Upper lobe of right lung (tissue), 1 donor: ENCODE results near the gene NIT1. TPM values are rescaled to one million over a fixed set of nuclear protein-coding genes. Genes with fewer than 3 reads are reported as not detected.
"Not testable (repeated sequence)": the region's sequence is repeated elsewhere in the genome, so short reads cannot be mapped to it uniquely, and the experiment has no call there.

Experiments used
- ATAC-seq: fragments of 200-7000 bp; cut with Tn5 transposase; one replicate; pipeline ENCODE4 v1.9.1; 2020; ENCODE audit warnings: mild to moderate bottlenecking, moderate library complexity
- DNase-seq: peaks from one replicate; pipeline ENCODE4 v3.0.0-alpha.2; 2020
- H3K27ac ChIP-seq: fragments of 200-600 bp; one replicate; pipeline ENCODE4 v1.8.0; 2022
- H3K27me3 ChIP-seq: fragments of 200-600 bp; one replicate; pipeline ENCODE4 v1.8.0; 2022; ENCODE audit warnings: mild to moderate bottlenecking
- H3K36me3 ChIP-seq: fragments of 200-600 bp; one replicate; pipeline ENCODE4 v1.8.0; 2022
- H3K4me1 ChIP-seq: fragments of 200-600 bp; one replicate; pipeline ENCODE4 v1.8.0; 2022
- H3K4me3 ChIP-seq: fragments of 200-600 bp; one replicate; pipeline ENCODE4 v1.8.0; 2022; ENCODE audit warnings: mild to moderate bottlenecking
- H3K9me3 ChIP-seq: fragments of 200-600 bp; one replicate; pipeline ENCODE4 v1.8.0; 2022
- intact Hi-C: fragments of 100-400 bp; cut with DNase I; formaldehyde crosslinking; loops from one replicate; pipeline ENCODE4 v1.11.0; 2022
- total RNA-seq: library from RNA; stranded (reverse); fragmentation: NEBNext Ultra II Directional; extraction: Animal tissue kit (Norgen Biotek cat#: 25700); gene quantifications from one replicate; pipeline ENCODE4 v1.2.1, GENCODE V29; 2021
- TF ChIP-seq, protein P1 (sequence below): fragments of 200-600 bp; IDR thresholded peaks from one replicate; pipeline ENCODE4 v1.8.0; 2022; ENCODE audit warnings: antibody characterized with exemption
- donor health status: DM: no; HTN: yes; CAD: no; lungs with severe emphysema.

Gene NIT1
- total RNA-seq, 1 donor from 2014 or later = 42.1 TPM

DNA sequence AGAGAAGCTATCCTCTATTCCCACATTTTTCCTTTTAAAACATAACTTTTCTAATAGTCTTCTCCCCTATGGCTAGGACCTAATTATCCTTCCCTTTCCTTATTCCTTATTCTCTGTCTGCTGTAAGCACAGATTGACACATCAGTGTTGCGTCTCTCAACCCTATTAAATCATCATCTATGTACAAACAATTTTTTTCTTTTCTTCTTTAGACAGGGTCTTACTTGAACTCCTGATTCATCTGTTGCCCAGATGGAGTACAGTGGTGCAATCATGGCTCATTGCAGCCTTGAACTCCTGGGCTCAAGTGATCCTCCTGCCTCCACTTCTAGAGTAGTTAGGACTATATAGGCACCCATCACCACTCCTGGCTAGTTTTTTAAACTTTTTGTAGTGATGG lies 11.5 kb upstream of the NIT1 start:
- Histone ChIP-seq H3K36me3 (peaks cover 26% of the 10 kb centered on the region), H3K27me3 (no peaks in the 10 kb centered on the region), H3K4me1 (no peaks in the 10 kb centered on the region), H3K4me3 (no peak overlapping the region), H3K9me3 (no peaks in the 10 kb centered on the region), H3K27ac (no peak overlapping the region)
- DNase-seq (no peak), ATAC-seq (no peak)
- intact Hi-C loops = no loop called here
- TF ChIP-seq, protein P1, sequence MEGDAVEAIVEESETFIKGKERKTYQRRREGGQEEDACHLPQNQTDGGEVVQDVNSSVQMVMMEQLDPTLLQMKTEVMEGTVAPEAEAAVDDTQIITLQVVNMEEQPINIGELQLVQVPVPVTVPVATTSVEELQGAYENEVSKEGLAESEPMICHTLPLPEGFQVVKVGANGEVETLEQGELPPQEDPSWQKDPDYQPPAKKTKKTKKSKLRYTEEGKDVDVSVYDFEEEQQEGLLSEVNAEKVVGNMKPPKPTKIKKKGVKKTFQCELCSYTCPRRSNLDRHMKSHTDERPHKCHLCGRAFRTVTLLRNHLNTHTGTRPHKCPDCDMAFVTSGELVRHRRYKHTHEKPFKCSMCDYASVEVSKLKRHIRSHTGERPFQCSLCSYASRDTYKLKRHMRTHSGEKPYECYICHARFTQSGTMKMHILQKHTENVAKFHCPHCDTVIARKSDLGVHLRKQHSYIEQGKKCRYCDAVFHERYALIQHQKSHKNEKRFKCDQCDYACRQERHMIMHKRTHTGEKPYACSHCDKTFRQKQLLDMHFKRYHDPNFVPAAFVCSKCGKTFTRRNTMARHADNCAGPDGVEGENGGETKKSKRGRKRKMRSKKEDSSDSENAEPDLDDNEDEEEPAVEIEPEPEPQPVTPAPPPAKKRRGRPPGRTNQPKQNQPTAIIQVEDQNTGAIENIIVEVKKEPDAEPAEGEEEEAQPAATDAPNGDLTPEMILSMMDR = no peak

DNA sequence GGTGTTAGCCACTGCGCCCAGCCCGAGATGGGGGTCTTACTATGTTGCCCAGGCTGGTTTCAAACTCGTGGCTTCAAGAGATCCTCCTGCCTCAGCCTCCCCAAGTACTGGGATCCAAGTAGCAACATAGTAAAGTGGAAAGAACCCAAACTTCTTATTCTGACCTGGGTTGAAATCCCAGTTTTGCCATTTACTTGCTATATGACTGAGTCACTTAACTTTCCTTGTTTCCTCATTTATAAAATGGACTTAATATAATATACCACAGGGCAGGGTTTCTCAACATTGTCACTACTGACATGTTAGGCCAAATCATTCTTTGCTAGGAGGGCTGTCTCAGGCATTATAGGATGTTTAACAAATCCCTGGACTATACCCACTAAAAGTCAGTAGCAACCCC lies 6.8 kb upstream of the NIT1 start:
- Histone ChIP-seq H3K9me3 (no peaks in the 10 kb centered on the region), H3K4me1 (peaks cover 24% of the 10 kb centered on the region), H3K27me3 (no peaks in the 10 kb centered on the region), H3K27ac (no peak overlapping the region), H3K36me3 (peaks cover 6% of the 10 kb centered on the region), H3K4me3 (no peak overlapping the region)
- DNase-seq = no peak
- no peak for ATAC-seq
- intact Hi-C loops = no loop called here
- TF ChIP-seq, protein P1 = no peak

DNA sequence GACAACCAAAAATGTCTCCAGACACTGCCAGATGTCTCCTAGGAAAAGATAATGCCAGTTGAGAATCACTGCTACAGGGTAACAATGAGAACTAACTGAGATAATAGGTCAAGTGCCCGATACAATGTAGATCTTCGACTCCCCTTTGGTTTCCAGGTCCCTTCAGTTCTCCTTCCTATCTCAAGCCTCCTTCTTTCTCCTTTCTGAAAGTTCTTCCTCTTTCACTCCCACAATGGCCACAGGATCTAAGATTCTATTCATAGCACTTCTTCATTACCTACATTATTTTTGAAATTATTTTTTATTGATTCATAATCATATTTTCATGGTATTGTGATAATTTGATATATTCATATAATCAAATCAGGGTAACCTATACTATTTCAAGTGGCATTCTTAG lies 6.4 kb upstream of the NIT1 start:
- Histone ChIP-seq H3K27ac (no peak overlapping the region), H3K27me3 (no peaks in the 10 kb centered on the region), H3K9me3 (no peaks in the 10 kb centered on the region), H3K4me1 (peaks cover 28% of the 10 kb centered on the region), H3K36me3 (peaks cover 6% of the 10 kb centered on the region), H3K4me3 (no peak overlapping the region)
- ATAC-seq = peak; percentile 28
- TF ChIP-seq, protein P1 = no peak
- intact Hi-C loops = no loop called here
- no peak for DNase-seq

DNA sequence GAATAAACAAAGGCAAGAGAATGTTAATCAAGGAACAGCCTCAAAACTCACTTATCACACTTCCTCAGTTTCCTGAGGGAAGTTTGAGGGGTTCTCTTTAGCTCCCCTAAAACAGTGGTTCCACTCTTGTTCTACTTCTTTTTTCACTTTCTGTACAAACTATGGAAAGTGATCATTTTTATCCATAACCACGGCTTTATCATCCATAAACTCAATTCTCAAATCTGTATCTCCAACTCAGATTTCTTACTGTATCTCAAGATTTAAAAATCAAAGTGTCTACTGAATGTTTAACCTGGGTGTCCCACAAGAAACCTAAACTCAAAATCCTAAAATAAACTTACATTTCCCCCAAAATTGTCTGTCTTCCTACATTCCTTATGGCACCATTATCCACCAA lies 4.0 kb upstream of the NIT1 start:
- intact Hi-C loops = no loop called here
- no peak for ATAC-seq

DNA sequence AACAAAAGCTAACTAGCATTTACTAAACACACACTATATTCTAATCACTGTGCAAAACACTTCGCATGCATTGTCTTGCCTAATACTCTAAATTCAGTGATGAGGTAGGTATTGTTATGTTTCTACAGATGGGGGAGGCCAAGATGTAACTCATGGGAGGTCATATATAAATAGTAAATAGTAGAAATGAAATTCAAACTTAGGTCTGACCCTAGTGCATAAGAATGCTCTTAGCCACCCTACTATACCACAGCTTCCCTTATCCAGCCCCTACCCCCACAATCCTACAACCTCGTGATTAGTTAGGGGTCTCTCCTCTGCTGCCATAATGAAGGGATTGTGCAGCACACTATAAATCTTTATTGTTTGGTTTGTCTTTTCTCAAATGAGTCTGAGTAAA lies 3.3 kb upstream of the NIT1 start:
- Histone ChIP-seq H3K4me1 (peaks cover 48% of the 10 kb centered on the region), H3K27me3 (no peaks in the 10 kb centered on the region), H3K4me3 (no peak overlapping the region), H3K36me3 (peaks cover 6% of the 10 kb centered on the region), H3K27ac (no peak overlapping the region), H3K9me3 (no peaks in the 10 kb centered on the region)
- DNase-seq (no peak), ATAC-seq (no peak)
- TF ChIP-seq, protein P1 = no peak
- intact Hi-C loops = no loop called here

More for the DNA sequence above, 4.0 kb upstream of the NIT1 start:
- Histone ChIP-seq H3K4me1 (peaks cover 42% of the 10 kb centered on the region), H3K27me3 (no peaks in the 10 kb centered on the region), H3K4me3 (no peak overlapping the region), H3K36me3 (peaks cover 6% of the 10 kb centered on the region), H3K27ac (no peak overlapping the region), H3K9me3 (no peaks in the 10 kb centered on the region)
- DNase-seq = no peak
- TF ChIP-seq, protein P1 = no peak

DNA sequence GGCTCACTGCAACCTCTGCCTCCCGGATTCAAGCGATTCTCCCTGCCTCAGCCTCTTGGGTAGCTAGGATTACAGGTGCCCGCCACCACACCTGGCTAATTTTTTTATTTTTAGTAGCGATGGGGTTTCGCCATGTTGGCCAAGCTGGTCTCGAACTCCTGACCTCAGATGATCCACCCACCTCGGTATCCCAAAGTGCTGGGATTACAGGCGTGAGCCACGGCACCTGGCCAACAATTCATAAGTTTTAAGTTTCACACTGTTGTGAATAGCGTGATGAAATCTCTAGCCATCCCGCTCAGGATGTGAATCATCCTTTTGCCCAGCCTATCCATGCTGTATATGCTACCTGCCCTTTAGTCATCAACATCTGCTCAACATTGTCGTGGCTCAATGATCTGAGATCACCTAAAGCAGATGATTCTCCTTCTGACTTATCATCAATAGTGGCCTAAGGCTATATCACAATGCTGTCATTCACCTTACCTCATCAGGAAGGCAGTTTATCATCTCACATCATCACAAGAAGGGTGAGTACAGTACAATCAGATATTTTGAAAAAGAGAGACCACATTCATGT lies 2.7 kb upstream of the NIT1 start:
- ATAC-seq (no peak), DNase-seq (no peak)
- intact Hi-C loops = no loop called here
- Histone ChIP-seq H3K27ac (no peak overlapping the region), H3K4me3 (no peak overlapping the region), H3K9me3 (no peaks in the 10 kb centered on the region), H3K27me3 (no peaks in the 10 kb centered on the region), H3K4me1 (peaks cover 54% of the 10 kb centered on the region), H3K36me3 (peaks cover 6% of the 10 kb centered on the region)
- TF ChIP-seq, protein P1 = no peak

DNA sequence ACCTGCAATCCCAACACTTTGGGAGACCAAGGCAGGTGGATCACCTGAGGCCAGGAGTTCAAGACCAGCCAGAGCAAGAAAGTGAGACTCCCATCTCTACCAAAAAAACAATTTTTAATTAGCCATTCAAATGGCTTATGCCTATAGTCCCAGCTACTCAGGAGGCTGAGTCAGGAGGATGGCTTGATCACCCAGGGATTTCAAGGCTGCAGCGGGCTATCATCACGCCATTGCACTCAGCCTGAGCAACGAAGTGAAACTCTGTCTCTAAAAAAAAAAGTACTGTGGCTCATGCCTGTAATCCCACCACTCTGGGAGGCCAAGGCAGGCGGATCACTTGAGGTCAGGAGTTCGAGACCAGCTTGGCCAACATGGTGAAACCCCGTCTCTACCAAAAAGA lies 1.9 kb upstream of the NIT1 start:
- H3K36me3 ChIP-seq = peaks cover 13% of the 10 kb centered on the region
- H3K4me1 ChIP-seq = peaks cover 60% of the 10 kb centered on the region
- DNase-seq, intact Hi-C loops, ATAC-seq, H3K9me3 ChIP-seq, H3K4me3 ChIP-seq, H3K27ac ChIP-seq, H3K27me3 ChIP-seq: not testable (repeated sequence)
